Neural progenitor cell (in vitro differentiated cells): Measurements from ENCODE around the gene CLMP. TPM values are rescaled to one million over a fixed set of nuclear protein-coding genes. Genes with fewer than 3 reads are reported as not detected.

Experiments
- DNase-seq: peaks from one replicate; pipeline ENCODE4 v3.0.0-alpha.2; 2016; ENCODE audit warnings: low spot score
- H2AFZ ChIP-seq: fragments of 200-600 bp; sonication (generic); replicated peaks from 2 replicates; pipeline ENCODE4 v1.6.1; 2016; ENCODE audit warnings: antibody characterized with exemption
- H3F3A ChIP-seq: fragments of 200-600 bp; sonication (generic); 2 replicates; pipeline ENCODE4 v1.6.1; 2016; ENCODE audit warnings: antibody characterized with exemption, low read depth
- H3K27ac ChIP-seq: fragments of 200-600 bp; sonication (generic); 2 replicates; pipeline ENCODE4 v1.5.1; 2016; ENCODE audit warnings: mild to moderate bottlenecking
- H3K27me3 ChIP-seq: fragments of 200-600 bp; sonication (generic); 2 replicates; pipeline ENCODE4 v1.6.1; 2016; ENCODE audit warnings: mild to moderate bottlenecking, moderate library complexity
- H3K36me3 ChIP-seq: fragments of 200-600 bp; sonication (generic); 2 replicates; pipeline ENCODE4 v1.5.1; 2016
- H3K4me1 ChIP-seq: fragments of 200-600 bp; sonication (generic); 2 replicates; pipeline ENCODE4 v1.6.1; 2016; ENCODE audit warnings: mixed run types
- H3K4me2 ChIP-seq: fragments of 200-600 bp; sonication (generic); 2 replicates; pipeline ENCODE4 v1.6.1; 2016
- H3K4me3 ChIP-seq: fragments of 200-600 bp; sonication (generic); 2 replicates; pipeline ENCODE4 v1.5.1; 2016
- H3K79me2 ChIP-seq: fragments of 200-600 bp; sonication (generic); 2 replicates; pipeline ENCODE4 v1.6.1; 2016; ENCODE audit warnings: low read depth
- H3K9ac ChIP-seq: fragments of 200-600 bp; sonication (generic); 2 replicates; pipeline ENCODE4 v1.6.1; 2016
- H3K9me3 ChIP-seq: fragments of 200-600 bp; sonication (generic); 2 replicates; pipeline ENCODE4 v1.5.1; 2016; ENCODE audit warnings: low read depth
- H4K20me1 ChIP-seq: fragments of 200-600 bp; sonication (generic); 2 replicates; pipeline ENCODE4 v1.6.1; 2016; ENCODE audit warnings: low read depth
- H3K27ac Mint-ChIP-seq: 3 replicates; pipeline ENCODE4 v1.8.0; 2021; ENCODE audit warnings: mixed read lengths
- H3K27me3 Mint-ChIP-seq: 2 replicates; pipeline ENCODE4 v1.8.0; 2022; ENCODE audit warnings: low read depth, mild to moderate bottlenecking, inconsistent platforms, moderate library complexity, mixed read lengths; ENCODE audit not compliant: insufficient read depth
- H3K36me3 Mint-ChIP-seq: 3 replicates; pipeline ENCODE4 v1.8.0; 2021; ENCODE audit warnings: mixed read lengths
- H3K4me1 Mint-ChIP-seq: 3 replicates; pipeline ENCODE4 v1.8.0; 2021; ENCODE audit warnings: mixed read lengths
- H3K4me3 Mint-ChIP-seq: 3 replicates; pipeline ENCODE4 v1.8.0; 2021; ENCODE audit warnings: mild to moderate bottlenecking, moderate library complexity, mixed read lengths
- H3K9me3 Mint-ChIP-seq: 3 replicates; pipeline ENCODE4 v1.8.0; 2020; ENCODE audit warnings: mixed read lengths
- CTCF ChIP-seq: fragments of 200-600 bp; sonication (generic); IDR thresholded peaks from 2 replicates; pipeline ENCODE4 v1.5.1; 2017; ENCODE audit warnings: antibody characterized with exemption, mild to moderate bottlenecking
- EZH2 ChIP-seq: fragments of 200-600 bp; sonication (generic); IDR thresholded peaks from 2 replicates; pipeline ENCODE4 v1.6.1; 2017; ENCODE audit warnings: antibody characterized with exemption, mild to moderate bottlenecking, moderate library complexity
- EZH2phosphoT487 ChIP-seq: fragments of 200-600 bp; sonication (generic); IDR thresholded peaks from 2 replicates; pipeline ENCODE4 v1.6.1; 2017; ENCODE audit warnings: antibody characterized with exemption
- total RNA-seq: library from RNA; depleted of rRNA; stranded (reverse); fragments of >200 nt; gene quantifications from 2 replicates; pipeline ENCODE4 v1.2.3, GENCODE V29; 2015; ENCODE audit warnings: low replicate concordance

Gene CLMP
- total RNA-seq, 1 donor from 2014 or later = 10.7 TPM

GRCh38 chr11:123069908-123070821, 124.9 kb downstream of the CLMP start:
- H3K4me1 Mint-ChIP-seq = peaks cover 21% of the 10 kb centered on the region
- no peaks in the 10 kb centered on the region for H3K36me3 ChIP-seq
- no peak overlapping the region for H3K27ac Mint-ChIP-seq

GRCh38 chr11:123065621-123066020, 129.4 kb downstream of the CLMP start:
- peak overlapping the region; percentile 63 for H3K4me3 Mint-ChIP-seq
- TF ChIP-seq EZH2phosphoT487 (no peak), CTCF (no peak)
- H3K27me3 Mint-ChIP-seq = peaks cover 4% of the 10 kb centered on the region

More at GRCh38 chr11:123069908-123070821, 124.9 kb downstream of the CLMP start:
- no peak for DNase-seq
- Histone ChIP-seq H3K4me1 (peaks cover 6% of the 10 kb centered on the region), H2AFZ (no peak overlapping the region), H3K9ac (no peak overlapping the region), H3K27ac (no peak overlapping the region), H3K4me3 (no peak overlapping the region), H4K20me1 (no peaks in the 10 kb centered on the region), H3K27me3 (no peaks in the 10 kb centered on the region), H3K79me2 (peaks cover 17% of the 10 kb centered on the region), H3F3A (peaks cover 9% of the 10 kb centered on the region), H3K4me2 (no peak overlapping the region), H3K9me3 (no peaks in the 10 kb centered on the region)
- no peaks in the 10 kb centered on the region for H3K27me3 Mint-ChIP-seq
- no peak overlapping the region for H3K4me3 Mint-ChIP-seq
- peaks cover 28% of the 10 kb centered on the region for H3K36me3 Mint-ChIP-seq
- no peaks in the 10 kb centered on the region for H3K9me3 Mint-ChIP-seq
- no peak for TF ChIP-seq EZH2phosphoT487
- TF ChIP-seq EZH2 = no peak
- no peak for TF ChIP-seq CTCF

GRCh38 chr11:123063826-123064657, 131.0 kb downstream of the CLMP start:
- peaks cover 25% of the 10 kb centered on the region for H4K20me1 ChIP-seq
- Mint-ChIP-seq H3K27me3 (peaks cover 4% of the 10 kb centered on the region), H3K36me3 (peaks cover 30% of the 10 kb centered on the region), H3K4me1 (peaks cover 47% of the 10 kb centered on the region), H3K4me3 (peak overlapping the region; percentile 93), H3K9me3 (no peaks in the 10 kb centered on the region), H3K27ac (peak overlapping the region; percentile 100)
- H3K4me2 ChIP-seq = peak overlapping the region; percentile 91
- DNase-seq = no peak
- peaks cover 5% of the 10 kb centered on the region for H3K36me3 ChIP-seq
- TF ChIP-seq EZH2phosphoT487 (no peak), EZH2 (no peak), CTCF (no peak)
- H3K9ac ChIP-seq = peak overlapping the region; percentile 99
- H3K9me3 ChIP-seq = no peaks in the 10 kb centered on the region
- H3K79me2 ChIP-seq = peaks cover 75% of the 10 kb centered on the region
- H3F3A ChIP-seq = peaks cover 33% of the 10 kb centered on the region
- peak overlapping the region; percentile 99 for H3K27ac ChIP-seq
- H3K27me3 ChIP-seq = no peaks in the 10 kb centered on the region
- no peak overlapping the region for H2AFZ ChIP-seq
- H3K4me1 ChIP-seq = peaks cover 29% of the 10 kb centered on the region
- H3K4me3 ChIP-seq = peak overlapping the region; percentile 96

More at GRCh38 chr11:123065621-123066020, 129.4 kb downstream of the CLMP start:
- H3K9ac ChIP-seq = no peak overlapping the region
- H3K4me2 ChIP-seq = no peak overlapping the region
- H3K27ac Mint-ChIP-seq = peak overlapping the region; percentile 79
- peaks cover 4% of the 10 kb centered on the region for H3K36me3 ChIP-seq
- H3K36me3 Mint-ChIP-seq = peaks cover 15% of the 10 kb centered on the region
- H3K79me2 ChIP-seq = peaks cover 59% of the 10 kb centered on the region
- H3F3A ChIP-seq = peaks cover 18% of the 10 kb centered on the region
- H3K27ac ChIP-seq = no peak overlapping the region
- no peaks in the 10 kb centered on the region for H3K27me3 ChIP-seq
- H3K9me3 Mint-ChIP-seq = no peaks in the 10 kb centered on the region
- H3K9me3 ChIP-seq = no peaks in the 10 kb centered on the region
- no peak for DNase-seq
- H3K4me1 Mint-ChIP-seq = peaks cover 38% of the 10 kb centered on the region
- peaks cover 16% of the 10 kb centered on the region for H3K4me1 ChIP-seq
- peaks cover 10% of the 10 kb centered on the region for H4K20me1 ChIP-seq
- H2AFZ ChIP-seq = no peak overlapping the region
- H3K4me3 ChIP-seq = no peak overlapping the region
